ENCODE measurements around the gene TPRG1L.

TPRG1L gene

DNA sequence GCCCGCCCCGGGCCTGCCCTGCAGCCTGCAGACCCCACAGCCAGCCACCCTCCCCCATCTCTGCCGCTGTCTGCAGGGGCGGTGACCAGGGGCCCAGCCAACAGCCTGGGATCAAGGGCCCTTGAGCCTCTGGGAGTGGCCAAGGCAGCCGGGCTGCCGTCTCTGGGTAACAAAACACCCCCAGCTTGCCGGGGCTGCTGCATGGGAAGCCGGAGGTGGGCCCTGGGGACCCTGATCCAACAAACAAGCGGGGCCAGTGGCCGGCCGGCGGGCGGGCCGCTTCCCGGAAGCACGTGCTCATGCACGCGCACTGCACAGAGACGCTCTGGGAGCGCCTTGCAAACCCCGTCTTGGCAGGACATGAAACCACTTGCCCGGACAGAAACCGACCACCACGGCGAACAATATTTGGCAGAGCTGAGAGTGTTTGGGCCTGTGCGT, 26.7 kb upstream of the TPRG1L start:
- Histone ChIP-seq H3K9me3 (no peaks in the 10 kb centered on the region), H3K4me1 (peaks cover 9% of the 10 kb centered on the region), H3K36me3 (no peaks in the 10 kb centered on the region), H3K4me3 (ENCODE audit: low read depth, low read length) (no peak overlapping the region), H3K27me3 (no peaks in the 10 kb centered on the region)
- TF ChIP-seq, protein P1, sequence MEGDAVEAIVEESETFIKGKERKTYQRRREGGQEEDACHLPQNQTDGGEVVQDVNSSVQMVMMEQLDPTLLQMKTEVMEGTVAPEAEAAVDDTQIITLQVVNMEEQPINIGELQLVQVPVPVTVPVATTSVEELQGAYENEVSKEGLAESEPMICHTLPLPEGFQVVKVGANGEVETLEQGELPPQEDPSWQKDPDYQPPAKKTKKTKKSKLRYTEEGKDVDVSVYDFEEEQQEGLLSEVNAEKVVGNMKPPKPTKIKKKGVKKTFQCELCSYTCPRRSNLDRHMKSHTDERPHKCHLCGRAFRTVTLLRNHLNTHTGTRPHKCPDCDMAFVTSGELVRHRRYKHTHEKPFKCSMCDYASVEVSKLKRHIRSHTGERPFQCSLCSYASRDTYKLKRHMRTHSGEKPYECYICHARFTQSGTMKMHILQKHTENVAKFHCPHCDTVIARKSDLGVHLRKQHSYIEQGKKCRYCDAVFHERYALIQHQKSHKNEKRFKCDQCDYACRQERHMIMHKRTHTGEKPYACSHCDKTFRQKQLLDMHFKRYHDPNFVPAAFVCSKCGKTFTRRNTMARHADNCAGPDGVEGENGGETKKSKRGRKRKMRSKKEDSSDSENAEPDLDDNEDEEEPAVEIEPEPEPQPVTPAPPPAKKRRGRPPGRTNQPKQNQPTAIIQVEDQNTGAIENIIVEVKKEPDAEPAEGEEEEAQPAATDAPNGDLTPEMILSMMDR (IDR thresholded peaks at IDR 0.05; ENCODE audit: low read depth, low read length) = no peak
- no peak for DNase-seq

DNA sequence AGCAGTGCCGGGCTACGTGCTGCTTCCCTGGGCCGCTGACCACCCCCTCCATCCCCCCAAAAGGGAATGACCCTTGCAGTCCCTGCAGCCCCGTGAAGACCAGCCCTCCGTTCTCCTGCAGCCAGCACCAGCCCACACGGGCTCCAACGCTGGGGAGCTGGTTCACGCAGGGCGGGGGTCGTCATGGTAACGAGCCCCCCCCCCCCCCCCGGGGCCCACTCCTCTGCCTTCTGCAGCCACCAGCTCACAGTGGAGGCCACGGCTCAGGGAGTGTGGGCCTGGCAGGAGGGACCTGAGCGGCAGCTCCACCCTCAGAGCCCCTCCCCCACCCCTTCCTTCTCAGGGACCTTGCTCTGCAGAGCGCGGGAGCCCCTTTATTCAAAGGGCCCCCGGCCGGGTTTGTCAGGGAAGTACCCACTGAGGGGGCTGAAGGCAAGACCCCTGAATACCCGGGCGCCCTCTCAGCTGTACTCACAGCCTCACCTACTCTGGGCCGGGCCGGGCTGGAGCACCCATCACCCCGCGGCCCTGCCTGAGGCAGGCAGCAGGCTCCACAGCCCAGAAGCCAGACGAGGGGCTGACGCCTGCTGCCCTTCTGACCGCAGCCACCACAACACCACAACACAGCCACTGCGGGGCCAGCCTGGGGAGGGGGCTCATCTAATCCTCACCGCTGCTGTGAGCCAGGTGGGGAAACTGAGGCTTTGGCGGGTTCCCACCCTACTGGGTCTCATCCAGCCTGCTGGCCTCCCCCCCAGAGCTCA, 26.1 kb upstream of the TPRG1L start:
- Histone ChIP-seq H3K27me3 (no peaks in the 10 kb centered on the region), H3K36me3 (no peaks in the 10 kb centered on the region), H3K9me3 (no peaks in the 10 kb centered on the region), H3K4me1 (peaks cover 9% of the 10 kb centered on the region), H3K4me3 (ENCODE audit: low read depth, low read length) (no peak overlapping the region)
- TF ChIP-seq, protein P1 (IDR thresholded peaks at IDR 0.05; ENCODE audit: low read depth, low read length) = no peak
- no peak for DNase-seq

DNA sequence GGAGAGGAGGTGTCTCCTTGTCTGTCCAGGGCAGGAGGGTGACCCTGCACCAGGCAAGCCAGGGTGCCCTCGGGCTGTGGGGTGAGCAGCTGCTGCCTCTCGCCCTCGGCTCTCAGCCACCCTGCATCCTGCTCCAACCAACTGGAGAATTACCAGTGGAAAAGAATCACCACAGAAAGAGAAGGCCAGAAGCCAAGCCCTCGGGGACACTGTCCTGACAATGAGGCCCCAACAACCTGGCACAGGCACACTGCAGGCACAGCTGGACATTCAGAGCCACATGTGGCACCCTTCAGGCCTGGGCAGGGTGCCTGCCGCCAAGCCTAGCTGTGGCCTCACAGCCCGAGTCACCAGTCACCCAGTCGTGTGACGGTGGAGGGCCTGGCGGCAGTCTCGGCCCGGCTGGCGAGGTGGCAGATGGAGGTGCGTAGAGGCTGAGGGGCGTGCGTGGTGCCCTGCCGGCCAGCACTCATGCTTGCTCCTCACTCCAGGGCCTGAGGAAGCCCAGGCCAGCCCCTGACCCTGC, 25.5 kb upstream of the TPRG1L start:
- TF ChIP-seq, protein P1 (IDR thresholded peaks at IDR 0.05; ENCODE audit: low read depth, low read length) = no peak
- H3K36me3 ChIP-seq = no peaks in the 10 kb centered on the region
- no peak overlapping the region for H3K4me3 ChIP-seq (ENCODE audit: low read depth, low read length)
- H3K27me3 ChIP-seq = no peaks in the 10 kb centered on the region
- no peak for DNase-seq
- peaks cover 9% of the 10 kb centered on the region for H3K4me1 ChIP-seq
- H3K9me3 ChIP-seq = no peaks in the 10 kb centered on the region

DNA sequence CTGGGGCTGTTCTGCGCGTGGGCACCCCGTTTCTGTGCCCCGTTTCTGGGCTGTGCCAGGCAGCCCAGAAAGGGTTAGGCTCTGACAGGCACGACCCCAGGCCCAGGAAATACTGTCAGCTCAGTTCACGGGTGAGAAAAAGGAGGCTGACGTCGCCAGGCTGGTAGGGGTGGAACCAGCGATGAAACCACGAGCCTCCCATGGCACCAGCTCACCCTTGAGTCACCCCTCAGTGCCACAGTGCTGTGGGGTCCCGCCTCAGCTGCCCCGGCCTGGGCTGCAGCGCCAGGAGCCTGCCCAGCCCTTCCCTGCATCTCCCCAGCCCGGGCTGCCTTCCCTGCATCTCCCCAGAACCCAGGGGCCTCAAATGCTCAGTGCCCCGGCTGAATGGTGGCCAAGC, 25.0 kb upstream of the TPRG1L start:
- TF ChIP-seq, protein P1 (IDR thresholded peaks at IDR 0.05; ENCODE audit: low read depth, low read length) = no peak
- no peak overlapping the region for H3K4me3 ChIP-seq (ENCODE audit: low read depth, low read length)
- H3K36me3 ChIP-seq = no peaks in the 10 kb centered on the region
- no peak for DNase-seq
- no peaks in the 10 kb centered on the region for H3K27me3 ChIP-seq
- peaks cover 9% of the 10 kb centered on the region for H3K4me1 ChIP-seq
- no peaks in the 10 kb centered on the region for H3K9me3 ChIP-seq

DNA sequence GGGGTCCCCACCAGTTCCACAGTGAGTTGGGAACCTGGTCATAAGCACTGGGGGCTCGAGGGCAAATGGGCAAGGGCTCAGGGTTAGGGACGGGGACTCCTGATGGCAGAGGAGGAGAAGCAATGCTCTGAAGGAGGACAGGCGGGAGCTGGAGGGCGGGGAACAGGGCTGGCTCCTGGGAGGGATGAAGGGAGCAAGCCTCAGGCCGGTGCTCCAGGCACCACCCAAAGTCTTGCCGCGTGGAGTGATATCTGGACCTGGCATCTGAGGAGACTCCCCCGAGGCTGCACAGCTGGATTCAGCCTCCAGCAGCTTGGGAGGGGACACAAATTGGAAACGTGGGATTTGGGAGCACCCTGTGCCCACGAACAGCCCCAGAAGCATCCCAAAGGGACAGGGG, 24.5 kb upstream of the TPRG1L start:
- Histone ChIP-seq H3K4me3 (ENCODE audit: low read depth, low read length) (no peak overlapping the region), H3K9me3 (no peaks in the 10 kb centered on the region), H3K4me1 (peaks cover 9% of the 10 kb centered on the region), H3K27me3 (no peaks in the 10 kb centered on the region), H3K36me3 (no peaks in the 10 kb centered on the region)
- TF ChIP-seq, protein P1 (IDR thresholded peaks at IDR 0.05; ENCODE audit: low read depth, low read length) = no peak
- no peak for DNase-seq

DNA sequence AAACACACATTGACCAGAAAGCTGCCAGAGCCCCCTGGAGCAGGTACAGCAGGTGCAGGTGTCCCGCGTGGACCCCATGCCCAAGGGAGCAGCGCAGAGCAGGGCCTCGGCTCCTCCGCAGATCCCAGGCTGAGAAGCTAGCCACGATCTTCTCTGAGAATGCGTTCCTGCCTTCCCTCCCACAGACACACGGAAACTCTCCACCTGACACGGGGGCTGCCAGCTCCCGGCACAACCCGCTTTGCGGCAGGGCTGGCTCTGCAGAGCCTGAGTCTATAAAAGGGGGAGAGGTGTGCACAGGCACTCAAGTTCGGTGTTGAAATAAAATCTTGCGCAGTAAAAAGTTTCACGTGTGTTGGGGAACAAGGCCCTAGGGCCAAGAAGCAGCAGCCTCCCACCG, 23.1 kb upstream of the TPRG1L start:
- H3K4me1 ChIP-seq = peaks cover 9% of the 10 kb centered on the region
- no peaks in the 10 kb centered on the region for H3K9me3 ChIP-seq
- no peak for DNase-seq
- no peaks in the 10 kb centered on the region for H3K36me3 ChIP-seq
- TF ChIP-seq, protein P1 (IDR thresholded peaks at IDR 0.05; ENCODE audit: low read depth, low read length) = no peak
- H3K4me3 ChIP-seq (ENCODE audit: low read depth, low read length) = no peak overlapping the region
- H3K27me3 ChIP-seq = no peaks in the 10 kb centered on the region
